MM.1S (cell line): Measurements from ENCODE around the gene AMH.

Experiments
- EZH2 ChIP-seq: fragments of 300-600 bp; sonication (generic); optimal IDR thresholded peaks from 2 replicates; pipeline ENCODE3; 2017; ENCODE audit warnings: low read depth, mild to moderate bottlenecking, antibody characterized with exemption, low read length, mixed read lengths
- TF ChIP-seq, protein P1 (sequence below): fragments of 300-600 bp; sonication (generic); IDR thresholded peaks from 2 replicates; pipeline ENCODE4 v1.5.1; 2016; ENCODE audit warnings: antibody characterized with exemption, low read length, mixed read lengths

DNA sequence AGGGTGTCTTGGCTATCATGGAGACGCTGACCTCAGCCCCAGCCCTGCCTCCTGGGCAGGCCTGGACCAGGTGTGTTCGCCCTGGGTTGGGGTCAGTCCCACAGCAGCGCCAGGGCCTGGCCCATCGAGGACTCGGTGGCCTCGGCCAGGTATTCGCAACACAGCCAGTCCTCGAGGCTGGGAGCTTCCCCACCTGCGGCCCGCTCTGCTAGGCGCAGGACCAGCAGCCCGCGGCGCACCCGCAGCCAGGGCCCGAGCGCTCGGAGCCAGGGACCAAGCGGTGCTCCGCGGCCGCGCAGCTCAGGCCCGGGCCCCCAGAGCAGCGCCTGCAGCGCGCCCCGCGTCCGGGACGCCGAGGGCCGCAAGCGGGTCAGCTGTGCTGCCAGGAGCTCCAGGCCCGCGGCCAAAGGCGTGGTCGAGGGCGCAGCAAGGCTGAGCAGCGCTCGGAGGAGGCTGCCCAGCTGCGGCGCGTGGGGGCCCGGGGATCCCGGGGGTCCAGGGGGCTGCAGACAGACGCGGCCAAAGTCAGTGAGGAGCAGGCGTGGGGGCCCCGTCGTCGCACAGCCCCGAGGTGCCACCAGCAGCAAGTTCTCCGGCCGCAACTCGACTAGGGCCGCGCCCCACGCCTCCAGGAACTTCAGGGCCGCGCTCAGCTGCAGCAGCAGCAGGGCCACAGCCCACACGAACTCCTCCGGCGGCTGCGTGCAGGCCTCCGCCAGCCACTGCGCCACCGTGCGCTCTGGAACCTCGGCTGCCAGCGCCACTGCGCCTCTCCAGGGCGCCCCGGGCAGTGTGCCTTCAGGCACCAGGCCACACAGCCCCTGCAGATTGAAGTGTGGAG lies 26.7 kb downstream of the AMH start:
- TF ChIP-seq, protein P1, sequence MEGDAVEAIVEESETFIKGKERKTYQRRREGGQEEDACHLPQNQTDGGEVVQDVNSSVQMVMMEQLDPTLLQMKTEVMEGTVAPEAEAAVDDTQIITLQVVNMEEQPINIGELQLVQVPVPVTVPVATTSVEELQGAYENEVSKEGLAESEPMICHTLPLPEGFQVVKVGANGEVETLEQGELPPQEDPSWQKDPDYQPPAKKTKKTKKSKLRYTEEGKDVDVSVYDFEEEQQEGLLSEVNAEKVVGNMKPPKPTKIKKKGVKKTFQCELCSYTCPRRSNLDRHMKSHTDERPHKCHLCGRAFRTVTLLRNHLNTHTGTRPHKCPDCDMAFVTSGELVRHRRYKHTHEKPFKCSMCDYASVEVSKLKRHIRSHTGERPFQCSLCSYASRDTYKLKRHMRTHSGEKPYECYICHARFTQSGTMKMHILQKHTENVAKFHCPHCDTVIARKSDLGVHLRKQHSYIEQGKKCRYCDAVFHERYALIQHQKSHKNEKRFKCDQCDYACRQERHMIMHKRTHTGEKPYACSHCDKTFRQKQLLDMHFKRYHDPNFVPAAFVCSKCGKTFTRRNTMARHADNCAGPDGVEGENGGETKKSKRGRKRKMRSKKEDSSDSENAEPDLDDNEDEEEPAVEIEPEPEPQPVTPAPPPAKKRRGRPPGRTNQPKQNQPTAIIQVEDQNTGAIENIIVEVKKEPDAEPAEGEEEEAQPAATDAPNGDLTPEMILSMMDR = no peak
- TF ChIP-seq EZH2 = no peak
